Epithelial cell of prostate (primary cell): ENCODE data around the gene PARD3.

Experiments used
- DNase-seq: peaks from one replicate; pipeline ENCODE4 v3.0.0-alpha.2; 2011; ENCODE audit warnings: low read depth, low spot score
- H3K27ac ChIP-seq: fragments of 450-650 bp; 2 replicates; pipeline ENCODE4 v1.5.1; 2017; ENCODE audit warnings: mild to moderate bottlenecking

PARD3 gene

GRCh38 chr10:34491678-34492077, 323.4 kb downstream of the PARD3 start:
- no peak for DNase-seq
- H3K27ac ChIP-seq, result peak overlapping the region; percentile 84

DNA sequence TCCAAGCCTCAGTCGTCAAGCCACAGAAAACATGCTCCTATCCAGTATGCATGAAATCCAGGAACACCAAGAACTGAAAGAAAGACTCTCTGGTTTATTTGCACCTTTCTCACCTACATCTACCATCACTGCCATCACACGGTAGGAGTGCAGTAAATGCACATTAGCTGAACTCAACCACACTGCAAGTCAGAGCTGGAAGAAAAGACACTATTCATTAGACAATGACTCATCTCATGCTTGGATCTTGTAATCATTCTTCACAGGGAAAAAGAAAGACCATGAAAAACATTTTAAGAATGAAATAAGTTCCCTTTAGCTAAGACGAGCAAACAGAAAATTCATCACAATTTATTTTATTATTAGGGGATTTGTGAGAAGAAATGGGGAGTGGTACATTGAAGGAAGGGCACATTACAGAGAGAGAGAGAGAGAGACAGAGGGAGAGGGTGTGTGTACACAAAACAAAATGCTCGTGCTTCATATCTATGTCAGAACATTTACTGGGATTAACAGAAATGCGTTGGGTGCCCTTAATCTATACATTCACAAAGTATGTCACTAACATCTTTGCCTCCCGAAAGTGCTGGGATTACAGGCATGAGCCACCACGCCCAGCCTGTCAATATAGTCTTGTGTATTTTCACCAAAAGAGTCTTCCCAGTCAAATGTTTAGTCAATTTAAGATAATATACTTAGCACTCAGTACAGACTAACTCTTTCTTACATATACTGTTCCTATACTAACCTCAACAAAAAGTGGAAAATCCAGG, 324.9 kb downstream of the PARD3 start:
- peak; percentile 68 for DNase-seq
- peak overlapping the region; percentile 84 for H3K27ac ChIP-seq

DNA sequence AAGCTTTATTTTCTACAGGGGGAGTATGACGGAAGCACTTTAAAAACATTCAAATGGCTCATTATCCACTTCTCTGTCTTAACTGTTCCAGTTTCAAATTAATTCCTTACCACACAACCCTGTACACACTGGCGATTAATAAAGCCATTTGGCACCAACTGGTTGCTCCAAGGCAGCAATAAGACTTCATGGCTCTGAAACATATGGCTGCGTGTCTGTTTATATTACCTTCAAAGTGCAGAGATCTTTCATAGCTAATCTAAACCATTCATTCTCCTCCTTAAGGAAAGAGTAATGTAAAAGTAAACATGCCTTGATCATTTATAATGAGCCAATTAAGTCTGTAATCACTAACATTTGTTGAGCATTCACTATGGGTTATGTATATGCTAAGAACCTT, 325.7 kb downstream of the PARD3 start:
- no peak for DNase-seq
- peak overlapping the region; percentile 84 for H3K27ac ChIP-seq

DNA sequence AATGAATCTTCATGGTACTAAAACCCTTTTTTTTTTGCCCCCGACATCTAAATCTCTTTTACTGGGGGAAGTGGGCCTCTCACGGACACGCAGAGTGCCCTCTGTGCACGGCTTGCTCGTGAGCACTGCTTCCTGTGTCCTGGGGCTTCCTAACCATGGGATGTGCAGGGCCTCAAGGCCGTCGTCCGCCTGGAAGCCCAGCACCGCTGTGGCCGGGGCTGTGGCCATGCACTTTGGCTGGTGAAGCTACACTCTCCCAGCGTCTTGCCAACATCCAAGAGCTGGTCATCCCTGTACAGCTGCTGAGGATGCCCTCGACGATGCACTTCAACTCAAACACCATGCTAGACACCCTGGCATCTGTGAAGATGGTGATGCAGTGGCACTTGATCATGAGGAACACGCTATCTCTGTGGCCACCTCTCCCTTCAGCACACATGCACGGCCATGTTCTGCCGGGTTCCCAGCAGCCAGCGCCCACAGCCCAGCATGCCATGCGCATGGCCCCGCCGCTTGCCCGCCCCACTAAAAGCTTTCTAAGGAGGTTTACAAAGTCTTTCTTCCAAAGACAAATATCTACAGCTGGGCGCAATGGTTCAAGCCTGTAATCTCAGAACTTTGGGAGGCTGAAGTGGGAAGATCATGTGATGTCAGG, 326.5 kb downstream of the PARD3 start:
- no peak overlapping the region for H3K27ac ChIP-seq
- DNase-seq, result no peak

DNA sequence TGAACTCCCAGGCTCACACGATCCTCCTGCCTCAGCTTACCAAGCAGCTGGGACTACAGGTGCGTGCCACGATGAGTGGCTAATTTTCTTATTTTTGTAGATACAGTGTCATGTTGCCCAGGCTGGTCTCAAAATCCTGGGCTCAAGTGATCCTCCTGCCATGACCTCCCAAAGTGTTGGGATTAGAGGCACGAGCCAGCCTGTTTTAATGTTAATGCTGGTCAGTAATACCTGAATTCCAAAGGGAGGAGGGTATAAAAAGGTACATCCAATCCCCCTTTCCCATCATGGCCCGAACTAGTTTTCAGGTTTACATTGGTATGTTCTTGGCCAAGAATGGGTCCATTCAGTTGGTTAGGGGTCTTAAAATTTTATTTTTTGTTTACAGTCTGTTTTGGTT, 329.1 kb downstream of the PARD3 start:
- DNase-seq, result no peak
- no peak overlapping the region for H3K27ac ChIP-seq

GRCh38 chr10:34484164-34484563, 330.9 kb downstream of the PARD3 start:
- no peak for DNase-seq
- H3K27ac ChIP-seq, result no peak overlapping the region

DNA sequence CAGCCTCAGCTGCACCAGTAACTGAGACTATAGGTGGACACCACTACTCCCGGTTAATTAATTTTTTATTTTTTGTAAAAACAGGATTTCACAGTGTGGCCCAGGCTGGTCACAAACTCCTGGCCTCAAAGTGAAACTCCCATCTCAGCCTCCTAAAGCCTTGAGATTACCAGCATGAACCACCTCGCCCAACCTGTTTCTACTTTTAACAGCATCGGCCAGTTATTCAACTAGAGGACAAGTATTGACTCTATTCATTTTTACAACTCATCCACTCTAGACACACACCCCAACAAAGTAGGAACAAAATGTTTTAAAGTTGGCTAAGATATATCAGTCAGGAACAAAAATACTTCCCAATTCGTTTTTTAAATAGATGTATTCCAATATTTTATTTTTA, 334.8 kb downstream of the PARD3 start:
- no peak overlapping the region for H3K27ac ChIP-seq
- no peak for DNase-seq

DNA sequence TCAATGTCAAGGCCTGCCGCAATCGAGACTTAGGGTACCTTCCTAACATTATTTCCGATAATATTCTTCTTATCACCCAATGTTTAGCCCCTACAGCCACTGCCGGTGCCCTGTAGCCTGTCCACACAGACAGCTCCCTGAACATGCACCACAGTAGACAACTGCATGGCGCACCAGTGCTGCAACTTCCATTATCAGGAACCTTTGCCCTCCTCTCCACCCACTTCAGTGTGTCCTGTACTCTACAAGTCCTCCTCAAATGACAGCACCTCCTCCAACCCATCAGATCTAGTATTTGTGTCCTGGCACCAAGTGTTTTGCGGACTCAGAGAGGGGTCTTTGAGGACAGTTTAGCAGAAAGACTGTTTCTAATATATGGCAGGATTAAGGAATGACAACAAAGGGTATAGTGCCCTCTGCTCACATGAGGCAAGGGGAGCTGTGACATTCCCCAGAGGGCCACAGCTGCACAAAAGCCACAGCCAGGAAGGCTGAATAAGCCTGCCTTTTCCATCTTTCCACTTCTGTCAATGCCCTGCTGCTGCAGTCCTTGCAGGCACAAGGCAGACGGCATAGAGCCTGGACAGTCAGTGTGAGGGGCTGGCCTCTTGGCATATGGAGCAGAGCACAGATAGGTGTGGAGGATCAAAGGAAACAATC, 335.4 kb downstream of the PARD3 start:
- no peak overlapping the region for H3K27ac ChIP-seq
- DNase-seq, result no peak

- no peak for DNase-seq
- H3K27ac ChIP-seq, result no peak overlapping the region
Measured at GRCh38 chr10:34477249-34477648, 337.8 kb downstream of the PARD3 start.

- DNase-seq, result no peak
- H3K27ac ChIP-seq, result no peak overlapping the region
Measured at GRCh38 chr10:34476608-34477007, 338.5 kb downstream of the PARD3 start.

DNA sequence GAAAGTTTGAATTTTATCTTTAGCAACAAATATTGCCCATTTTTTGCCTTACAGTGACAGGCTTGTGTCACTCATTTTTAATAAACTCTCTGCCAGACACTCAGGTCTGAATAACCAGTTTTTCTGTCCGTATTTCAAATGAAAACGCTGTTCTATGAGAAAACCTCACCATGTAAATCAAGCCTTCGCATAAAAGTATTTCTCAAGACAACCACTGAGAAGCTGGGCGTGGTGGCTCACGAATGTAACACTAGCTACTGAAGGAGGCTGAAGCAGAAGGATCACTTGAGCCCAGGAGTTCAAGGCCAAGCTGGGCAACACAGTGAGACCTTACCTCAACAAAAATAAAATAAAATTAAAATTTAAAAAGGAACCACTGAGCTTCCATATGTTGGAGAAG, 339.3 kb downstream of the PARD3 start:
- no peak for DNase-seq
- H3K27ac ChIP-seq, result no peak overlapping the region

- no peak overlapping the region for H3K27ac ChIP-seq
Measured at GRCh38 chr10:34475274-34475646, 339.8 kb downstream of the PARD3 start.

GRCh38 chr10:34474555-34475273, 340.4 kb downstream of the PARD3 start:
- no peak overlapping the region for H3K27ac ChIP-seq
- DNase-seq, result no peak

More at GRCh38 chr10:34475274-34475646, 339.8 kb downstream of the PARD3 start:
- no peak for DNase-seq

DNA sequence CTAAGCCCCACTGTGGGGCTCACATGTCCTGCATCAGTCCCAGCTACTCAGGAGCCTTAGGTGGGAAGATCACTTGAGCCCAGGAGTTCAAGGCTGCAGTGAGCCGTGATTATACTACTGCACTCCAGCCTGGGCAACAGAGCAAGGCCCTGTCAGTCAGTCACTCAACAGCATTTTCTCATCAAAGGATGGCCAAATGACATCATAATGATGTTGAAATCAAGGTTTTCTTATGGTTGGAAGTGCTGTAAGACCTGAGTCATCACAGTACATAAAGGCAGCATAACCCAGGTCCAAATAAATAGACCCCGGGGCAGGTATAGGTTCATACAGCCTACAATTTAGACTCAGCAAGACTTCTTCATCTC, 341.1 kb downstream of the PARD3 start:
- peak; percentile 54 for DNase-seq
- H3K27ac ChIP-seq, result peak overlapping the region; percentile 6

- H3K27ac ChIP-seq, result peak overlapping the region; percentile 6
- no peak for DNase-seq
Measured at GRCh38 chr10:34473174-34474008, 341.7 kb downstream of the PARD3 start.

- no peak overlapping the region for H3K27ac ChIP-seq
- no peak for DNase-seq
Measured at GRCh38 chr10:34470307-34470706, 344.8 kb downstream of the PARD3 start.

DNA sequence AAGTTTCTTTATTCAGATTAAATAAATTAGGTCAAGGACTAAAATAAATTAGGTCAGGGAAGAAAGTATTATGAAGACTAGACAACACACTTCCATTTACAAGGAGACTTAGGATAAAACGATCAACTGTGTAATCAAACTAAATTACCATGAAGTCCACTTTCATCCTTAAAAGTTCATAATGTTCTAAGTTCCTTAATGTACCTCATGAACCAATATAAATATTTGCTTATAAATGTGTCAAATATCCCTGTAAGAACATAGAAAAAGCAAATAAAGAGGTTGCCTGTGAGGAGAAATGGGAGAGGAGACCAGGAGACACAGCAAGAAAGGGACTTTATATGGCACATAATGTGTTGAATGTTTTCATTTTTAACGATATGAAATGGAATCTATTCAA, 345.6 kb downstream of the PARD3 start:
- H3K27ac ChIP-seq, result no peak overlapping the region
- no peak for DNase-seq

DNA sequence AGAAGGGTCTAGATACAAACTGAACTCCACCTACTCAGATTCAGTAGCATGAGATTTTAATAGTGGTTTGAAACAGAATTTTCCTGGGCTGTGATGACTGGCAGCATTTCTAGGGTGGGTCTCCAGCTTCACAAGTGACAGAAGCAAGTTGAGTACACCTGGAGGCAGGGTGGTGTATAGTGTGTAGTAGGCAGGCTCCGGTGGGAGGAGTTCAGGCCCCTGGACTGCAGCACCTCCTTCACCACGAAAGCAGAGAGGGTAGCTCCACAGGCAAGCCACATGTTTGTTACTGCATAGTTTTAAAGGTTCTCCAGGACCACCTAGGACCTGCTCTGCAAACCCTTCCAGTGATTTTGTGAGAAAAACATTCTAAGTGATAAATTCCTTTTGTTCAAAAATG, 347.2 kb downstream of the PARD3 start:
- no peak overlapping the region for H3K27ac ChIP-seq
- no peak for DNase-seq

DNA sequence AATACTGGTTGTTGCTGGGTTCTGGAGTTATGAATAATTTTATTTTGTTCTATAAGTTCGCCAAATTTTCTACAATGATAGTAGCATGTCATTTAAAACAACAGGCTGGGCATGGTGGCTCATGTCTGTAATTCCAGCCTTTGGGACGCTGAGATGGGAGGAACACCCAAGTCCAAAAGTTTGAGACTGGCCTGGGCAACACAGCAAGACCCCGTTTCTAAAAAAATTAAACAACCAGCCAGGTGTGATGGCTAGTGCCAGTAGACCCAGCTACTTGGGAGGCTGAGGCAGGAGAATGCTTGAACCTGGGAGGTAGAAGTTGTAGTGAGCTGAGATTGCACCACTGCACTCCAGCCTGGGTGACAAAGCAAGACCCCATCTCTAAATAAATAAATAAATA, 347.7 kb downstream of the PARD3 start:
- DNase-seq, result no peak
- H3K27ac ChIP-seq, result no peak overlapping the region

DNA sequence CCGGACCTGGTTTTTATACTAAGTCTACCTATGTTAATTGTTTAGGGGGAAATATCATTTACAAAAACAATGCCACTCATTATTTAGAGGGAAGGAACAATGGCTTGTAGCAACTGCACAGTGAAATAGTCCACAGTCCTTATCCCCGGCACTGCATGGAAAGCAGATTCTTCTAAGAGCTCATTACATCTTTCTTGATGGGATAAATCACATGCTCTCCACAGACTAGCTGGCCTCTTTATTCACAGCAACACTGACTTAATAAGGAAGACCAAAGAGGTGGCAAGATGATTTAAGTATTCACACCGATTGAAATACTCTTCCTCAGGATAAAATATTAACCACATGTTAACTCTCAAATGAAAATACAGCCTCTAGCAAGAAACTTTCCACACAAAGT, 349.4 kb downstream of the PARD3 start:
- H3K27ac ChIP-seq, result no peak overlapping the region
- DNase-seq, result no peak
